ENCODE results near the gene TMEM204.

TMEM204 gene

GRCh38 chr16:1510272-1510671 is 23.2 kb upstream of the TMEM204 start:
- no peak for TF ChIP-seq MAX (IDR thresholded peaks at IDR 0.05)
- TF ChIP-seq CEBPB (IDR thresholded peaks at IDR 0.05) = no peak
- TF ChIP-seq ZBTB7A (IDR thresholded peaks at IDR 0.05; ENCODE audit: low read depth) = no peak
- TF ChIP-seq RAD21 (IDR thresholded peaks at IDR 0.05; ENCODE audit: low read depth) = no peak
- TF ChIP-seq TCF12 (IDR thresholded peaks at IDR 0.05; ENCODE audit: low read depth) = no peak
- no peak for TF ChIP-seq USF1 (IDR thresholded peaks at IDR 0.05)
- TF ChIP-seq TEAD4 (IDR thresholded peaks at IDR 0.05) = no peak
- no peak for TF ChIP-seq CREB1 (IDR thresholded peaks at IDR 0.05; ENCODE audit: low read depth)

- no peak for TF ChIP-seq YY1 (IDR thresholded peaks at IDR 0.05; ENCODE audit: low read depth)
- TF ChIP-seq USF1 (IDR thresholded peaks at IDR 0.05) = no peak
- TF ChIP-seq TCF12 (IDR thresholded peaks at IDR 0.05; ENCODE audit: low read depth) = no peak
- no peak for TF ChIP-seq EGR1 (IDR thresholded peaks at IDR 0.05)
- no peak for TF ChIP-seq REST (IDR thresholded peaks at IDR 0.05; ENCODE audit: low read depth)
- no peak for TF ChIP-seq RAD21 (IDR thresholded peaks at IDR 0.05; ENCODE audit: low read depth)
- TF ChIP-seq NFIC (IDR thresholded peaks at IDR 0.05) = no peak
- TF ChIP-seq MAX (IDR thresholded peaks at IDR 0.05) = no peak
- TF ChIP-seq ZBTB7A (IDR thresholded peaks at IDR 0.05; ENCODE audit: low read depth) = no peak
- TF ChIP-seq EP300 (IDR thresholded peaks at IDR 0.05; ENCODE audit: borderline replicate concordance) = no peak
- TF ChIP-seq TAF1 (IDR thresholded peaks at IDR 0.05; ENCODE audit: low read depth) = no peak
- no peak for TF ChIP-seq TEAD4 (IDR thresholded peaks at IDR 0.05)
- no peak for TF ChIP-seq CREB1 (IDR thresholded peaks at IDR 0.05; ENCODE audit: low read depth)
These were observed 22.5 kb upstream of the TMEM204 start for GRCh38 chr16:1510941-1511351.

- TF ChIP-seq TEAD4 (IDR thresholded peaks at IDR 0.05) = no peak
- no peak for TF ChIP-seq RAD21 (IDR thresholded peaks at IDR 0.05; ENCODE audit: low read depth)
- no peak for TF ChIP-seq TAF1 (IDR thresholded peaks at IDR 0.05; ENCODE audit: low read depth)
- TF ChIP-seq CREB1 (IDR thresholded peaks at IDR 0.05; ENCODE audit: low read depth) = no peak
These were observed 21.6 kb upstream of the TMEM204 start for GRCh38 chr16:1511662-1512569.

GRCh38 chr16:1512774-1513173 is 20.7 kb upstream of the TMEM204 start:
- TF ChIP-seq REST (IDR thresholded peaks at IDR 0.05; ENCODE audit: low read depth) (no peak), TCF12 (IDR thresholded peaks at IDR 0.05; ENCODE audit: low read depth) (no peak)

GRCh38 chr16:1514507-1514906 is 19.0 kb upstream of the TMEM204 start:
- TF ChIP-seq YY1 (IDR thresholded peaks at IDR 0.05; ENCODE audit: low read depth) = no peak
- no peak for TF ChIP-seq MAX (IDR thresholded peaks at IDR 0.05)
- no peak for TF ChIP-seq TAF1 (IDR thresholded peaks at IDR 0.05; ENCODE audit: low read depth)
- TF ChIP-seq EP300 (IDR thresholded peaks at IDR 0.05; ENCODE audit: borderline replicate concordance) = no peak
- TF ChIP-seq RAD21 (IDR thresholded peaks at IDR 0.05; ENCODE audit: low read depth) = no peak
- no peak for TF ChIP-seq ZBTB7A (IDR thresholded peaks at IDR 0.05; ENCODE audit: low read depth)
- TF ChIP-seq CREB1 (IDR thresholded peaks at IDR 0.05; ENCODE audit: low read depth) = no peak
- TF ChIP-seq REST (IDR thresholded peaks at IDR 0.05; ENCODE audit: low read depth) = no peak
- no peak for TF ChIP-seq USF1 (IDR thresholded peaks at IDR 0.05)
- no peak for TF ChIP-seq TCF12 (IDR thresholded peaks at IDR 0.05; ENCODE audit: low read depth)
- no peak for TF ChIP-seq TEAD4 (IDR thresholded peaks at IDR 0.05)
- no peak for TF ChIP-seq FOXM1 (IDR thresholded peaks at IDR 0.05; ENCODE audit: borderline replicate concordance, low read depth)
- TF ChIP-seq CEBPB (IDR thresholded peaks at IDR 0.05) = no peak
- TF ChIP-seq EGR1 (IDR thresholded peaks at IDR 0.05) = no peak
- no peak for TF ChIP-seq NFIC (IDR thresholded peaks at IDR 0.05)

All from Ishikawa (cell line).